Stimulated activated CD8-positive, alpha-beta memory T cell treated with anti-CD3 and anti-CD28 coated beads, Interleukin-15, amount 100 ng/mL, for 1 hour (primary cell): ENCODE data around the gene FBN1.

Experiments
- DNase-seq: peaks from one replicate; pipeline ENCODE4 v3.0.0-alpha.2; 2020; ENCODE audit warnings: low read depth

FBN1 gene

DNA sequence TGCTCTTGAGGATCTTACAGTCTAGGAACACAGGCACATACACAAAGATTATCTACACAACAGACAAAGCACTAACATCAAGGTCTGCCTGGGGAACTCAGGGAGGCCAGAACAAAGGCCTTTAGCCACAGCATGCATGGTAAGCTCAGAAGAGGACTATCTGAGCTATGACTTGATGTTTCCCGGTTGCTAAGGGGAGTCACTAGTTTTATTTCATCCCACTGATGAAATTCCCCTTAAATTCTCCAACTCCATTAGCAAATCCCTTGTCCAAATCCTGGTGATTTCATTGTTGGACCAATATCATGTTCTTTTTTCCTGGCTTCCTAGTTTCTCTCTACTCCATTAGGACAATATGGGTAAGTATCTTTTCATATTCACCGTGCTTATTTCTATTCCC, 23.3 kb downstream of the FBN1 start:
- no peak for DNase-seq

GRCh38 chr15:48619446-48619845, 26.1 kb downstream of the FBN1 start:
- DNase-seq, result no peak

DNA sequence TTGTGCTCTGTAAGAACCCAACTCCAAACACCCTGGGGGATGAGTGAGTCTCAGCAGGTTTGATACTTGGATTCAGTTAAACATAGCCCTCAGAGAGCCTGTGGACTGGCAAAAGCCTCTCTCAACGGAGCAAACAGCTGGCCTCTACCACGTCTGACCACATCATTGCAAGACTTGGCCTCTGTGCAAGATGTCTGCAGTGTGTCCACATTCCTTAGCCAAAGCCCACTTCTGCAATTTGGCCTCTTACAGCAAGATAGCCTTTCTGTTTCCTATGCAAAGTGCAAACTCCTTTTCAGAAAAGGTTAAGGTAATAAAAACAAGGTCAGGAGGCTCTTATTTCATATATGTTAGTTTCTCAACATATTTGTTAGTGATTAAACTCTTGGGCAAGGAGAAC, 27.9 kb downstream of the FBN1 start:
- no peak for DNase-seq

GRCh38 chr15:48616216-48616615, 29.3 kb downstream of the FBN1 start:
- no peak for DNase-seq

GRCh38 chr15:48614051-48614450, 31.5 kb downstream of the FBN1 start:
- DNase-seq, result no peak

DNA sequence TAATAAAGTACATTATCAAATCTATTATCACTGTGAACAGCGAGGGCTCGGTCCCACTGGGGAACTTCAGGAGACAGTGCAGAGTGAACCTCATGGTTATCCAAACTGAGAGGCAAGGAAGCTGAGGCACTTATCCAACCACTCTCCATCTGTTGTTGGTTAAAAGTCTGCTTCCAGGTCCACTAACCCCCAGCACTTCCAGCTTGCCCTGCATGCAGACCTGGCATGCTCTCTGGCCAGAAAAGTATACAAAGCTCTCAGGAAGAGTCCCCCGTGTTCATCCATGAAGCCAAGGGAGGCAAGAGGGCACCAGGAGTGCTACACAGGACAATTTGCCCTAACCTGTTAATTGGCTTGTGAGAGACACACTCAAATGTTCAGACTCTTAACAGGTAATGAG, 36.0 kb downstream of the FBN1 start:
- DNase-seq, result no peak

DNA sequence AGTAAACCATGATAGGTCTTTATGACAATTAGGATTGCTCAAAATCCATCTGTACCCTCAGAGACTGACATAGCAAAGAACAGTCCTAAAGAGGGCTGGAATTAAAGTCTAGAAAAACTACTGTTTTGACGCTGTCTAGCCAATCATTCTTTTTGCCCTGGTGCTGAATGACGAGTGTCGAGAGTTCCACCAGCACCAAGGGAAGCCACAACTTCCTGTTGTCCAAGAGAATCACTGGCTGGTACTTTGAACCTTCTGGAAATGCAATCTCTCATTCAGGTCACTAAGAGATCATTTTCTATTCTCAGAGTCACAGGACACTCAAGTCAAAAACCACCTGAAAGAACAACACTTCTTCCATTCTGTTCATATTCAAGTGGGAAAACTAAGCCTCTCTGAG, 37.7 kb downstream of the FBN1 start:
- no peak for DNase-seq

GRCh38 chr15:48604567-48604966, 40.9 kb downstream of the FBN1 start:
- DNase-seq, result no peak

GRCh38 chr15:48603922-48604321, 41.6 kb downstream of the FBN1 start:
- DNase-seq, result no peak

- DNase-seq, result no peak
Measured at GRCh38 chr15:48603123-48603500, 42.4 kb downstream of the FBN1 start.

- DNase-seq, result no peak
Measured at GRCh38 chr15:48602358-48603122, 43.0 kb downstream of the FBN1 start.

- DNase-seq, result no peak
Measured at GRCh38 chr15:48601095-48601494, 44.4 kb downstream of the FBN1 start.

GRCh38 chr15:48596841-48597240, 48.7 kb downstream of the FBN1 start:
- no peak for DNase-seq

DNA sequence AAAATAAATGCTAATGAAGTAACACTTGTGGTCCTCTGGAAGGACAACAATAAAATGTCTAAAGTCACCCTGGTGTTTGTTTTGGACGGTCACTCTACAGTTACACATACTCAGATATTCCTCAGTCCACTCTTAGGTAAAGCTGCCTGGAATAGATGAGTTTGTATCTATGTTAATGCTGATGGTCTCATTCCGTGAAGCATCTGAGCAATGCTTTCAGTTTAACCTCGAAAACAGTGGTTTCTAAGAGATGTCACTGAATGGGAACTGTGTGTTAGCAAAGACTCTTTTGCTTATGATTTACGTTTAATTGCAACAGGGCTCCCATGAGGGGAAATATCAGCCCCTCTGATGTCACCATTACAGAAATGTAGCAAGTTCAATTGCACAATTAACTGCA, 49.1 kb downstream of the FBN1 start:
- DNase-seq, result no peak

GRCh38 chr15:48595981-48596380, 49.5 kb downstream of the FBN1 start:
- no peak for DNase-seq

GRCh38 chr15:48592933-48593332, 52.6 kb downstream of the FBN1 start:
- no peak for DNase-seq

DNA sequence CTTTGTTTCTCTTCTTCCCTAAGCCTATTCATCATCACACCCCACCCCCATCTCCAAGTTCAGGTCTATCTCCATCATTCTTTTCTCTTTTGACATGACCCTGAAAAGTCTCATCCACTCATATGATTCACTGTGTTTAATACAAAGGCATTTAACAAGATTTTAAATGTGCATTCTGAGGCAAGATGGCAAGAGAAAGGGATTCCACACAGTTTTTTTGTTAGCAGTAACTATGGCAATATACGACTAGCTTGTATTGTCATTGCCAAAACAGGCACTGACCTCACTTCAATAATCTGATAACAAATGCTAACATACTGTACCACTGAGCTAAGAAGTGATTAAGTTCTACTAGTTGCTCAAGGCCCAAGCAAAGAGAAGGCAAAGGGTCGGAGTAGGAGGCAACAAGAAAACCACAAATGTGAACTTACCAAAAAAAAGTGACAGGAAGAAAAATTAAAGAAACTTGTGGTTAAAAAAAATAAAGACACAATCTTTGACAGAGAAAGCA, 53.2 kb downstream of the FBN1 start:
- no peak for DNase-seq

DNA sequence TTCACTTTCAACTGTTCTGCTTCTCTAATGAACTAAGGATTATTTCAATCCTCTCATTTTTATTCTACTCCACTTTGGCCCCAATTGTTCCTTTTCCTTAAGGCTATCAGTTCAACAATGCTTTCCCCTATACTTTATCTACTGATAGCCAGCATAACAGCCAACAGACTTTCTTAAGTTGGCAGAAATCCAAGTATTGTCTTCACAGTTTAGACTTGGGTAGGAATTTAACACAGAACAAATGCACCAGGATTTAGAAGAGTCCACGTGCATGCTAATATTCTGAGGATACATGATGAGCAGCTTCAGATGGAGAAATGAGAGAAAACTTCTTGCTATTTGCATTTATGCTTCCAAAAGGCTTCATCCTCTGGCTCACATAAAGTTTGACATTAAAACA, 54.8 kb downstream of the FBN1 start:
- DNase-seq, result no peak

GRCh38 chr15:48584812-48585563, 60.5 kb downstream of the FBN1 start:
- no peak for DNase-seq

DNA sequence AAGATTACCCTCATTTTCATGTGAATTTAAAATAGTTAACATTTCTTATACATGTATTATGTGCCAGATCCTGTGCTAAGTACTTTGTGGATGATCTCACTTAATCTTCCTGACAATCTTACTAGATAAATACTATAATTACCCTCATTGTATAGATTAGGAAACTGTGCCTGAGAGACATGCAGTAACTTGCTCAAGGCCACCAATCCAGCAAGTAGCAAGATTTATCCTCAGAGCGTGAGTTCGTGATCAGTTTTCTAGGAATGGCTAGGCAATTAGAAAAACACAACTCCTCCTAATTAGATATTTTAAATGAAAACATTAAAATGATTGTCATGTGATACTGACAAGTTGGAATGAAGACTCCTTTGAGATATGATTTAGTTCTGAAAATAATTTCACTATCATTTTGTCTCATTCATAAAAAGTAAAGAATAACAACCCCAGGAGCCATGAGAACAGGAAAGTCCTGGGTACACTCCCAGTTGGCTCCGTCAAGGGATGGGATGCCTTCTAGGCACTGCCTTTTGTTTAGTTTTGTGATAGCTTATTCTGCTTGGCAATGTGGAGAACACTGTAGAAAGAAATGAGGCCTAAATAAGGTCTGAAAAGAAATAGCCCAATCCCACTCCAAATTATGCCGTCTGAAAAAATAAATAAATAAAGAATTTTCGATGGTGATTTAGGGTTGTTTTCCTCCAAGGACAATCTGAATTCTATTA, 61.3 kb downstream of the FBN1 start:
- no peak for DNase-seq

GRCh38 chr15:48582452-48583247, 62.9 kb downstream of the FBN1 start:
- DNase-seq, result no peak

DNA sequence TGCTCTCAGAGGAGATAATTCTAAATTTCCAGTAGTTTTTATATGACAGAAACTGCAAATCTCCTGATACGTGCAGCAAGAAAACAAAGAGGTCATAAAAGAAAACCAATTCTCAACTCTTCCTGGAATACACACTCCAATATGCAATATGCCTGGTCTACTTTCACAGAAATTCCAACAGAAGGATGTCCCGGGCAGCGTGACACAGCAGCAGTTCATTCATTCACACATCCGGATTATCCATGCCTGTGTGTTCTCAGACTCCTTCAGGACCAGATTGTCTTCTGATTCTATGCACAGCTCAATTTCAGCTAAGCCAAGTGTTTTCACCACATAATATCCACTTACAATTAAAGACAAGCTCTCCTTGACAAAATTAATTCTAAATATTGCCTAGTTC, 64.3 kb downstream of the FBN1 start:
- DNase-seq, result no peak
